GM18511 (cell line): ENCODE data around the gene NCAM2.
A peak's percentile ranks its signal among the peaks of the same experiment; 100 is the strongest.

Source experiments
- ATAC-seq: cut with Tn5 transposase; IDR thresholded peaks from one replicate; pipeline ENCODE4 v1.9.1; 2021; ENCODE audit warnings: mild to moderate bottlenecking, moderate library complexity; ENCODE audit not compliant: unreplicated experiment

NCAM2 gene

DNA sequence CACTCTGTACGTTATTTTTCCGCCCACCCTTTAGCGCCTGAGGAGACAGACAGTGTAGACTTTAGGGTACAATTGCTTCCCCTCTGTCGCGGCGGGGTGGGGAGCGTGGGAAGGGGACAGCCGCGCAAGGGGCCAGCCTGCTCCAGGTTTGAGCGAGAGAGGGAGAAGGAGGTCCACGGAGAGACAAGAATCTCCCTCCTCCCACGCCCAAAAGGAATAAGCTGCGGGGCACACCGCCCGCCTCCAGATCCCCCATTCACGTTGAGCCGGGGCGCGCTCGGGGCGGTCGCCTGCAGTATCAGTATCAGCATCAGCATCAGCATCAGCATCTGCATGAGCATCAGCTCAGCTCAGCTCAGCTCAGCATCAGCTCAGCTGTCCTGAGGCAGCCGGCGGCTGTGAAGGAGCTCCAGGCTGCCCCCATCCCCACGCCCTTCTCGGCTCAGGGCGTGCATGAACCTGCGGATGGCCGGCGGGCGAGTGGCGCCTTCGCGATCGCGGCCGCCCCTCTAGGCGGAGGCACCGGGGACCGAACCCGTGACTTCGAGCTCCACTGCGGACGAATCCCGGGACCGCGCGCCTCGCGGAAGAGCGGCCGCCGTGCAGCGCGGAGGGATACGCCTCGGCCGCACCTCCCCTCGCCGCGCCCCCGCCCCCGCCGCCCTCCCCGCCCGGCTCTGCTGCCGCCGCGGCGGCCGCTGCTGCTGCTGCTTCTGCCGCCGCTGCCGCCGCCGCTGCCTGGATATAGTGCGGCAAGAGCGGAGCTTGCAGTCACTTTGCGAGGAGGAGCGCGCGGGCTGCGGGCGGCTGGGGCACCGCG, at the start of gene NCAM2:
Gene NCAM2, plus strand, starts transcription at position 774 of the 820 bp plus-strand sequence.
- ATAC-seq = peak; percentile 62

DNA sequence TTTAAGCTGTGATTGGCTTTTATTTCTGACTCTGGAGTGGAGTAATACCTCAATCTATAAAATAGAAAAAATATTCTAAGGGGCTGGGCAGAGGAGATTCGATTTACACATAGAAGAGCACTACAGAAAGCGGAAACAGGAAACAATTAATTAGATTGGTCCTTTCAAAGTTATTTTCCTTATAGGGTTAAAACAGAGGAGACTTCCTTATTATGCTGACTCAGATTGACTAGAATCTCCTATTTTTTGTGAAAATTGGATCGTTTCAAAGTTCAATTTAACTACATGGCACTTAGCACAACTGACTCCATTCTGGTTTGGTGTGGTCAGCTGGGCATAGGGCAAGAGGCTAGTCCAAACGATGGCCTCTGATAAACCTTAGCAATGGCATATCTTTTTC, 48.3 kb upstream of the NCAM2 start:
- ATAC-seq = no peak

- no peak for ATAC-seq
Measured at GRCh38 chr21:20965816-20966215, 32.4 kb upstream of the NCAM2 start.

- ATAC-seq = no peak
Measured at GRCh38 chr21:20968391-20968790, 29.8 kb upstream of the NCAM2 start.

GRCh38 chr21:20970691-20971090, 27.5 kb upstream of the NCAM2 start:
- ATAC-seq = no peak

- ATAC-seq = no peak
Measured at GRCh38 chr21:20971296-20971921, 26.8 kb upstream of the NCAM2 start.

GRCh38 chr21:20994790-20995189, 3.4 kb upstream of the NCAM2 start:
- ATAC-seq = no peak

GRCh38 chr21:20996421-20997310, 1.5 kb upstream of the NCAM2 start:
- no peak for ATAC-seq

GRCh38 chr21:20997311-20997635, 936 bp upstream of the NCAM2 start:
- ATAC-seq = no peak

DNA sequence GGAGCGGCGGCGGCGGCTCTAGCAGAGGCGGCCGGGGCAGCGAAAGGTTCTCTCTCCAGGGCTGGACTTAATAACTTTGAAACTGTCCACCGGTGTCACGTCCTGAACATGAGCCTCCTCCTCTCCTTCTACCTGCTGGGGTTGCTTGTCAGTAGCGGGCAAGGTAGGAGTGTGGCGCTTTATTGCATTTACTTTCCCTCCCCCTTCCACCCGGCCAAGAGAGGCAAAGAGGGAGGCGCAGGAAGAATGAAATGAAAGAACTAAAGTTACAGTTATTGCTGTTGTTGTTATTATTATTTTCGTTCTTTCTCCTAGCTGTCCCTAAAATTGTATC, 214 bp downstream of the NCAM2 start:
- ATAC-seq = peak; percentile 42

DNA sequence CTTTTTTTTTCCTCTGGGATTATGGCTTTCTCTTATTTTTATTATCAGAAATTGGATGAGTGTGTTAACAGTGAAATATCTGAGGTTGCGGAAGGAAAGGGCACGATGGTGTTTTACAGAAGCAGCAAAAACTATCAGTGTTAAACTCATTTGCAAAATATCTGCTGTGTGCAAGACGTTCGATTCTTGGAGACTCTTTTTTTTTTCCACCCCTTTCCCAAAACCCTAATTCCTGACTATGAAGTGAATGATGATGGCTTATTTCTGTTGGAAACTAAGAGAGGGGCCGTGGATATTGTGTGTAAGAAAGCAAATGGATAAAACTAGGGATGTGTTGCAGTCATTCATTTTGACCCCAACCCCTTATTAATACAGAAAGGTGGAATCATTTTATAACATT, 677 bp downstream of the NCAM2 start:
- ATAC-seq = no peak

GRCh38 chr21:20999659-21000058, 1.4 kb downstream of the NCAM2 start:
- ATAC-seq = peak; percentile 45

DNA sequence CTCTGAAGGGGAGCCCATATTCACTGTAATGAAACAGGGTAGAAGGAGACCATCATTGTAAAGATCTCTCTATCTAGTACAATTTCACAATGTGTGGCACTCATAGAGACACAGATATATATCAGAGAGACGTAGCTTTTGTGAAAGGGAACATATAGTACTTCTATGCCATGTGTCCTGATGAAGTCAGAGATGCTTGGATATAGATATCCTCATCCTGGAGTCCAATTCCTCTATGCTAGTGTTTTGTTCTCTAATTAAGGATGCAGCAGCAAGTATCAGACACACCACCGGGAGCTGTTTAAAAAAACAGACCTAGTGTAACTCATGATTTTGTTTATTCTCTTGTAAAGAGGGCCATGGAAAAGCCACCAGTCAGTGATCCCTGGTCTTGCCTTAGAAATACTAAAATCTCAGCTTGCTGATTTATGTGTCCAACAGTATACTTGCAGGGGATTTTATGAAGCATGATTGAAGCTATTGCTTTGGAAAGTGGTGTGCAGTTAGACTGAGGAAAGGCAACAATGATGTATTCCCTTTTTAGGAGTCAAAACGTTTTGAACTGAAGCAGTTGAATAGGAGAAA, 2.5 kb downstream of the NCAM2 start:
- no peak for ATAC-seq

GRCh38 chr21:21001591-21002100, 3.4 kb downstream of the NCAM2 start:
- no peak for ATAC-seq

- ATAC-seq = no peak
Measured at GRCh38 chr21:21002153-21002552, 3.9 kb downstream of the NCAM2 start.

DNA sequence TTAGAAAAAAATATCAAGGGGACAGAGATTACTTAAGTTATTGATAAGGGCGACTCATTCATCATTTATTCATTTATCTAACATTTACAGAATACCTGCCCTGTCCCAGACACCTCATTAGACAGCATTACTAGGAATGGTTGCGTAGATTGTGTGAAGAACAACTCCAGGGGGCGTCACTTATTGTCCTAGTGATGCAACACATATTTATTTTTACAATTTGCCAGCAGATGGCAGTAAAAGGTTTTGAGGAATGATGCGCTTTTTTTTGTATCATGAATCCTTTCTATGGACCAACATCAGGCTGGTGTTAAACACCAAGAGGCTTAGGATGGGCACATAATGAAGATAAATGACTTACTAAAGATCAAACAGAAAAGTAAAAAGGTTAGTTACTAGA, 5.5 kb downstream of the NCAM2 start:
- ATAC-seq = no peak

DNA sequence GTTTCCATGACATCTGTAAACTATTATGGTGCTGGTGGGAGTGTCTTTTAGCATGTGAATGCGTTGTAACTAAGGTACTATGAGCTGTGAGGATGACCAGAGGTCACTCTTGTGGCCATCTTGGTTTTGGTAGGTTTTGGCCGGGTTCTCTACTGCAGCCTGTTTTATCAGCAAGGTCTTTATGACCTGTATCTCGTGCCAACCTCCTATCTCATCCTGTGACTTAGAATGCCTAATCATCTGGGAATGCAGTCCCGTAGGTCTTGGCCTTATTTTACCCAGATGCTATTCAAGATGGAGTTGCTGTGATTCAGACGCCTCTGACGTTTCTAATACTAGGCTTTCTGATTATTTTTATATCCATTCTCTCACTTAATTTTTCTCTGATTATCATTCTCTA, 9.4 kb downstream of the NCAM2 start:
- no peak for ATAC-seq

- ATAC-seq = no peak
Measured at GRCh38 chr21:21010228-21010627, 12.0 kb downstream of the NCAM2 start.

DNA sequence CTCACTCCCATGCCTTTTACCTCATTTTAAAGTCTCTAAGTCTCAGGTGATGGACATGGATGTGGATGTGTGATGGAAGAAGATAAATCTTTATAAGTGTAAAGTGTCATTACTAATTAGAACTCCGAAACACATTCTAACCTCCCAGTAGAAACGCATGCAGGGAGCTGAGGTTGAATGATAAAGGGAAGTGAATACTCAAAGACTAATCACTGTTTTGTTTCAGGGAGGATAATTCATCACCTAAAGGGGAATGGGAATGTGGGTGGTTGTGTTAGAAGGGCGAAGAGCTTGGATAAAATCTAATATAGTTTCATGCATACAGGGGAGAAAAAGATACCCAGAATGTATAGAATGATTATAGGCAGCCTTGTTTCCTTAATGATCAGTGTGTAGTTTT, 12.5 kb downstream of the NCAM2 start:
- no peak for ATAC-seq

DNA sequence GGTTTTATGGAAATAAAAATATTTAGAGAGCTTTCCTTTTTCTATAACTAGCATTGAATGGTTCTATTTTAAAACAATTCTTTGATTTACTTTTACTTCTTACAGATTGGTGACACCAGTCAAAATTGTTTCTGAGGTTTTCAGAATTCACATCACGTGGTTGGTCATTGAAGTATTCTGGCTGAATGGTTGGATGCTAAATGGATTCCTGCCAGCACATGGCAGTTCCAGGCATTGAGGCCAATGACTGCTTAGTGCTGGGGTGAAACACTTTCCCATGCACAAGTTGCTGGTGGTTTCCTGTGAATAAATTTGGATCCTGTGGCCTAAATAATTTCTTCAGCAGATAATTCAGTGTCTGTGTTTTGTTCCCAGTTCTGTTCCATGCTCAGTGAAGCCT, 20.6 kb downstream of the NCAM2 start:
- ATAC-seq = no peak

DNA sequence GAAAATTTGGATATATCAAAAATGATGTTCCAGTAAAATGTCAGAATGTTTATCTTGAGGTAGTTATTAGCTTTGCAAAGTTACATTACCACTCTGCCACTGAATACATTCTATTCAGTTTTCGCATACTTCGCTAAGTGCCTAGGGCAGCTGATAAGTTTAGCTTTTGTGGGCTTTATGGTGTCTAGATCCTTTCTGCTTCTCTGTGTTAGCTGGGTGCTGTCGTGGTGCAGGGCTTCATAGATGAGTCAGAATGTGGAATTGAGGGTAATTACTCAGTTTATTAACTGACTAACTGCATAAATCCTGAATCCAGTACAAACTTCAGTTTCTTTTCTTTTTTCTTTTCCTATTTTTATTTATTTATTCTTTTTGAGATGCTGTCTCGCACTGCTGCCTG, 21.5 kb downstream of the NCAM2 start:
- no peak for ATAC-seq
